ENCODE data around the gene PRDM15. TPM values are rescaled to one million over a fixed set of nuclear protein-coding genes. Genes with fewer than 3 reads are reported as not detected.

The PRDM15 gene
- total RNA-seq, 1 experiment from 2014 or later: 3.0 TPM

DNA sequence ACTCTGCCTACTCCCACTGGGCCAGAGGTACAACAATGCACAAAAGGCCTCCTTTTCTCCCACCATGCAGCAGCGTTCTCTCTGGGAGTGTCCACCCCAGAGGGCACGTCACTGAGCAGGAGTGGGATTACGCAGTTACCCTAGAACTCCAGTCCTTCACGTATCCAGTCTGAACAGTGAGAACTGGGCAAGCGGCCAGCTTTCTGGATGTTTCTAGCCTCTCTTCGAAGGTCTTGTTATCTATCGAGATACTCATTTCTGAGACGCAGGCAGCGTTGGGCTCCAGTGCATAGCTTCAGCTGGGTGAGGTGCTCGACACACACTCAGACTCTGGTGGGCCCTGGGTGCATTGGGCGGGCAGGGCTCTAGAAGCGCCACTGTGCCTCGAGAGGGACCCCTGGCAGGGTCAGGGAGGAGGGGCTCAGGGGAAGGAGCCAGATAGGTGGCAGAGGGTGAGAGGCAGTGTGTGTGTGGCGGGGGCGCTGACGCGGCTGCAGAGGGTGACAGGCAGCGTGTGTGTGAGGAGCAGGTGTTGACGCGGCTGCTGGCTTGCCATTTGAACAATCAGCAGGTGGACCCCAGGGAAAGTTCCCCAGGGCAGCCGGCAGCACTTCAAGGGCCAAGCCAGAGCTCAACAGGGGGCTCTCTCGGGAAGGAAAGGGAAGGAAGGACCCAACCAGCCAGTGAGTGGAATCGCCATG, 27.9 kb downstream of the PRDM15 start:
- Histone ChIP-seq H4K20me1 (ENCODE audit: insufficient read depth, low read depth, low read length) (no peaks in the 10 kb centered on the region), H3K9me2 (replicated peaks; ENCODE audit: insufficient read depth, low read length) (no peaks in the 10 kb centered on the region), H3K4me2 (ENCODE audit: low read depth, low read length, poor library complexity, severe bottlenecking) (no peak overlapping the region), H3K9me3 (ENCODE audit: low read length) (no peaks in the 10 kb centered on the region), H3K79me2 (ENCODE audit: low read length) (no peaks in the 10 kb centered on the region), H3K4me1 (ENCODE audit: low read length) (no peaks in the 10 kb centered on the region), H3K9ac (ENCODE audit: low read length) (no peak overlapping the region), H3K4me3 (ENCODE audit: low read length) (no peak overlapping the region), H3K27ac (ENCODE audit: low read length) (no peak overlapping the region), H2AFZ (ENCODE audit: low read length) (no peak overlapping the region), H3K27me3 (ENCODE audit: low read length) (no peaks in the 10 kb centered on the region), H3K36me3 (ENCODE audit: insufficient read depth, low read length) (no peaks in the 10 kb centered on the region)
- DNase-seq: no peak

DNA sequence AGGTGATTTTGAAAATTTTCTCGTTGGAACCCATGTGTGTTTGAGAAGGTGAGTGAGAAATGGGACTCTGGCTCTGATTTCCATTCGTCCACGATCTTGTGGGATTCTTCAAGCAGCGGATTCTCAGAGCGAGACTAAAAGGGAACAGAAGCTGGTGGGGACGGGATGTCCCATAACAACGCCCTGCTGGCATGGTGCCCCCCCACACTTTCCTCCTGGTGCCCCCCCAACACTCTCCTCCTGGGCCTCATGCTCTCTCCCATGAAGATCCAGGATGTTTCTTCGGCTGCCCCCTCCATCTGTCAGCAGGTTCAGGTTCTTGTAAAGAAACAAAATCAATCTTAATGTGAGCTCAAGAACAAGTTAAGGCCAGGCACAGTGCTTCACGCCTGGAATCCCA, 29.1 kb downstream of the PRDM15 start:
- H3K27ac ChIP-seq (ENCODE audit: low read length): no peak overlapping the region
- H3K9ac ChIP-seq (ENCODE audit: low read length): no peak overlapping the region
- H3K9me2 ChIP-seq (replicated peaks; ENCODE audit: insufficient read depth, low read length): no peaks in the 10 kb centered on the region
- H3K4me1 ChIP-seq (ENCODE audit: low read length): no peaks in the 10 kb centered on the region
- DNase-seq: no peak
- H3K4me2 ChIP-seq (ENCODE audit: low read depth, low read length, poor library complexity, severe bottlenecking): no peak overlapping the region
- H3K79me2 ChIP-seq (ENCODE audit: low read length): no peaks in the 10 kb centered on the region
- no peaks in the 10 kb centered on the region for H4K20me1 ChIP-seq (ENCODE audit: insufficient read depth, low read depth, low read length)
- H3K27me3 ChIP-seq (ENCODE audit: low read length): no peaks in the 10 kb centered on the region
- H3K9me3 ChIP-seq (ENCODE audit: low read length): no peaks in the 10 kb centered on the region
- no peaks in the 10 kb centered on the region for H3K36me3 ChIP-seq (ENCODE audit: insufficient read depth, low read length)
- no peak overlapping the region for H2AFZ ChIP-seq (ENCODE audit: low read length)
- H3K4me3 ChIP-seq (ENCODE audit: low read length): no peak overlapping the region

DNA sequence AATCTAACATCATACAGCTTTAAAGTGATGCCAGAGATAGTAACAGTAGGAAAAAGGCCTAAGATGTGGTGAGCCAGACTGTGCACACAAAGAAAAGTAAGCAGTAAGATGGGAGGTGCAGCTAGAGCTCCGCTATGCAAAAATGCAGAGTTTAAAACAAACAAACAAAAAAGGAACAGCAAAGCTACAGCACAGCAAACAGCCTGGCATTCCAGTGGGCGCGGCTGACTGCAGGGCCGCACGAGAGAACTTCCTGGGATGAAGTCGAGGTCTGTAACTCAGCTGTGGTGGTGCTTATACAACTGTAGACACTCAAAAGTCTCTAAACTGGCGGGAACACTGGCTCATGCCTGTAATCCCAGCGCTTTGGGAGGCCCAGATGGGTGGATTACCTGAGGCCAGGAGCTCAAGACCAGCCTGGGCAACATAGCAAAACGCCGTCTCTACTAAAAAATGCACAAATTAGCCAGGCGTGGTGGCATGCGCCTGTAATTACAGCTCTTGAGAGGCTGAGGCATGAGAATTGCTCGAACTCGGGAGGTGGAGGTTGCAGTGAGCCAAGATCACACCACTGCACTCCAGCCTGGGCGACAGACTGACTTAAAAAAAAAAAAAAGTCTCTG, 30.1 kb downstream of the PRDM15 start:
- H3K79me2 ChIP-seq (ENCODE audit: low read length): no peaks in the 10 kb centered on the region
- no peaks in the 10 kb centered on the region for H3K9me2 ChIP-seq (replicated peaks; ENCODE audit: insufficient read depth, low read length)
- no peak for DNase-seq
- no peaks in the 10 kb centered on the region for H3K36me3 ChIP-seq (ENCODE audit: insufficient read depth, low read length)
- H2AFZ ChIP-seq (ENCODE audit: low read length): no peak overlapping the region
- no peaks in the 10 kb centered on the region for H3K9me3 ChIP-seq (ENCODE audit: low read length)
- H3K27me3 ChIP-seq (ENCODE audit: low read length): no peaks in the 10 kb centered on the region
- no peak overlapping the region for H3K4me2 ChIP-seq (ENCODE audit: low read depth, low read length, poor library complexity, severe bottlenecking)
- peaks cover 1% of the 10 kb centered on the region; the same call in 1 of the 2 replicates for H3K4me1 ChIP-seq (ENCODE audit: low read length)
- H4K20me1 ChIP-seq (ENCODE audit: insufficient read depth, low read depth, low read length): no peaks in the 10 kb centered on the region
- H3K4me3 ChIP-seq (ENCODE audit: low read length): no peak overlapping the region
- no peak overlapping the region for H3K27ac ChIP-seq (ENCODE audit: low read length)
- H3K9ac ChIP-seq (ENCODE audit: low read length): no peak overlapping the region

GRCh38 chr21:41848533-41848932, 30.6 kb downstream of the PRDM15 start:
- Histone ChIP-seq H3K9ac (ENCODE audit: low read length) (no peak overlapping the region), H3K9me3 (ENCODE audit: low read length) (no peaks in the 10 kb centered on the region), H3K27ac (ENCODE audit: low read length) (no peak overlapping the region), H3K36me3 (ENCODE audit: insufficient read depth, low read length) (no peaks in the 10 kb centered on the region), H4K20me1 (ENCODE audit: insufficient read depth, low read depth, low read length) (no peaks in the 10 kb centered on the region), H2AFZ (ENCODE audit: low read length) (no peak overlapping the region), H3K27me3 (ENCODE audit: low read length) (no peaks in the 10 kb centered on the region), H3K4me3 (ENCODE audit: low read length) (no peak overlapping the region), H3K79me2 (ENCODE audit: low read length) (no peaks in the 10 kb centered on the region), H3K9me2 (replicated peaks; ENCODE audit: insufficient read depth, low read length) (no peaks in the 10 kb centered on the region), H3K4me2 (ENCODE audit: low read depth, low read length, poor library complexity, severe bottlenecking) (no peak overlapping the region), H3K4me1 (ENCODE audit: low read length) (peaks cover 3% of the 10 kb centered on the region; the same call in 1 of the 2 replicates)
- DNase-seq: no peak

GRCh38 chr21:41847066-41847804, 31.9 kb downstream of the PRDM15 start:
- Histone ChIP-seq H3K9me3 (ENCODE audit: low read length) (no peaks in the 10 kb centered on the region), H2AFZ (ENCODE audit: low read length) (no peak overlapping the region), H3K9me2 (replicated peaks; ENCODE audit: insufficient read depth, low read length) (no peaks in the 10 kb centered on the region), H3K4me2 (ENCODE audit: low read depth, low read length, poor library complexity, severe bottlenecking) (no peak overlapping the region), H4K20me1 (ENCODE audit: insufficient read depth, low read depth, low read length) (no peaks in the 10 kb centered on the region), H3K36me3 (ENCODE audit: insufficient read depth, low read length) (no peaks in the 10 kb centered on the region), H3K27me3 (ENCODE audit: low read length) (no peaks in the 10 kb centered on the region), H3K4me3 (ENCODE audit: low read length) (no peak overlapping the region), H3K79me2 (ENCODE audit: low read length) (no peaks in the 10 kb centered on the region), H3K27ac (ENCODE audit: low read length) (no peak overlapping the region), H3K9ac (ENCODE audit: low read length) (no peak overlapping the region), H3K4me1 (ENCODE audit: low read length) (peaks cover 3% of the 10 kb centered on the region; the same call in 1 of the 2 replicates)
- no peak for DNase-seq

DNA sequence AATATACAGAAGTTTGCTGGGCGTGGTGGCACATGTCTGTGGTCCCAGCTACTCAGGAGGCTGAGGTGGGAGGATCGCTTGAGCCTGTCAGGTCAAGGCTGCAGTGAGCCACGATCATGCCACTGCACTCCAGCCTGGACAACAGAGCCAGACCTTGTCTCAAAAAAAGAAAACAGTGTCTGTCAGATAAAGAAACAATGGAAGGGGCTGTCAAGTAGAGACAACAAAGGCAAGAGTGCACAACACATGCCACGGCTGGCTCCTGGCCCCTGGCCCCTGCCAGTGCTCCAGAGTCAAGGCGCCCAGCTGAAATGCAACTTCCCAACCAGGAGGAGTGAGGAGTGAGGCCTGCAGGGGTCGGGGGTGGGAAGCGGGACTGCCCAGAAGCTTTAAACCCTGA, 32.6 kb downstream of the PRDM15 start:
- Histone ChIP-seq H3K27me3 (ENCODE audit: low read length) (no peaks in the 10 kb centered on the region), H3K4me1 (ENCODE audit: low read length) (peaks cover 3% of the 10 kb centered on the region; the same call in 1 of the 2 replicates), H3K4me2 (ENCODE audit: low read depth, low read length, poor library complexity, severe bottlenecking) (no peak overlapping the region), H3K9me3 (ENCODE audit: low read length) (no peaks in the 10 kb centered on the region), H3K36me3 (ENCODE audit: insufficient read depth, low read length) (no peaks in the 10 kb centered on the region), H3K9me2 (replicated peaks; ENCODE audit: insufficient read depth, low read length) (no peaks in the 10 kb centered on the region), H3K27ac (ENCODE audit: low read length) (no peak overlapping the region), H2AFZ (ENCODE audit: low read length) (no peak overlapping the region), H4K20me1 (ENCODE audit: insufficient read depth, low read depth, low read length) (no peaks in the 10 kb centered on the region), H3K9ac (ENCODE audit: low read length) (no peak overlapping the region), H3K79me2 (ENCODE audit: low read length) (no peaks in the 10 kb centered on the region), H3K4me3 (ENCODE audit: low read length) (no peak overlapping the region)
- DNase-seq: no peak

DNA sequence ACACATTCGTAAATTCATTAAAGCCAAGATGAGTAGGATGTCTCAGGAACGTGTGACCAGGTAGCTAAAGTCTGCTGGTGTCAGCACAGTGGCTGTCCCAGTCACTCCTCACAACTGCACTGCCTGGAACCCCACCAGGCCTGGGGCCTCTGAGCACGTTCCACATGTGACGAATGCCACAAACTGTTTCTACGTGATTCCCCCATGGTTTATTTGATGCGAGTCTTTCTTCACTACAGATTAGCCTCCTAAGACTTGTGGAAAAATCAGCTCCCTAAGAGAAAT, 33.2 kb downstream of the PRDM15 start:
- Histone ChIP-seq H3K4me3 (ENCODE audit: low read length) (no peak overlapping the region), H3K9me3 (ENCODE audit: low read length) (no peaks in the 10 kb centered on the region), H3K36me3 (ENCODE audit: insufficient read depth, low read length) (no peaks in the 10 kb centered on the region), H4K20me1 (ENCODE audit: insufficient read depth, low read depth, low read length) (no peaks in the 10 kb centered on the region), H3K9me2 (replicated peaks; ENCODE audit: insufficient read depth, low read length) (no peaks in the 10 kb centered on the region), H3K79me2 (ENCODE audit: low read length) (no peaks in the 10 kb centered on the region), H3K27me3 (ENCODE audit: low read length) (no peaks in the 10 kb centered on the region), H3K4me2 (ENCODE audit: low read depth, low read length, poor library complexity, severe bottlenecking) (no peak overlapping the region), H2AFZ (ENCODE audit: low read length) (no peak overlapping the region), H3K4me1 (ENCODE audit: low read length) (peaks cover 3% of the 10 kb centered on the region; the same call in 1 of the 2 replicates), H3K27ac (ENCODE audit: low read length) (no peak overlapping the region), H3K9ac (ENCODE audit: low read length) (no peak overlapping the region)
- DNase-seq: no peak

DNA sequence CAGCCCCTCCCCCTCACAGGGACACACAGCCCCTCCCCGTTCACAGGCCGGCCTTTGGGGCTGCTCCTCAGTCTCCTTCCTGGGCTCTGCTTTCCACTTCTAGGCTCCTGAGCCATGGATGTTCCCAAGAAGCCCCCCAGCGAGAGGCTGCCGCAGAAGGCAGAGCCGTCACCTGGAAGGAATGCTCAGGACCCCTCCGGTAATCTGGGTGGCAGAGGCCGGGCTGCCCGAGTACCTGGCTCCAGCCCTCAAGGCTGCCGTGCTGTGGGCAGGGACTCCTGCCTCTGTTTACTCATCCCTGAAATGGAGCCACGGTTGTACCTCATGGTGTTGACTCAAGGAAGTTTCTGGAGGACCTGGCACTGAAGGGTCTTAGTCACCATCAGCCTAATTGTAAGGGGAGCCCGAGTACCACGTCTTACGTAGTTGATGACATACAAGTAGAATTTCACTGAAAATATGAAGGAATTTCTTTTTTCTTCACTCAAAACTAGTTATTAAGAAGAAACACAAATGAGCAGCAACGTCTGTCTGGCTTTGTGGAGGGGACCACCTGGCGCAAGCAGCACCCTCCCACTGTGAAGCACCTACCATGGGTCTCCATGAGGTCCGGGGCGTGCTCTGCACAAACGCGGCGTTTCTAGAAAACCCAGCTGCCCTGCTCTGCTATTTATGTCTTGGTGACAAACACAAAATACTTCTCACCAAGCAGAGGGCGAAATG, 33.7 kb downstream of the PRDM15 start:
- H3K9me3 ChIP-seq (ENCODE audit: low read length): no peaks in the 10 kb centered on the region
- peaks cover 3% of the 10 kb centered on the region; the same call in 1 of the 2 replicates for H3K4me1 ChIP-seq (ENCODE audit: low read length)
- no peaks in the 10 kb centered on the region for H3K36me3 ChIP-seq (ENCODE audit: insufficient read depth, low read length)
- no peaks in the 10 kb centered on the region for H3K79me2 ChIP-seq (ENCODE audit: low read length)
- H3K9me2 ChIP-seq (replicated peaks; ENCODE audit: insufficient read depth, low read length): no peaks in the 10 kb centered on the region
- H3K27me3 ChIP-seq (ENCODE audit: low read length): no peaks in the 10 kb centered on the region
- DNase-seq: no peak
- H3K4me2 ChIP-seq (ENCODE audit: low read depth, low read length, poor library complexity, severe bottlenecking): no peak overlapping the region
- no peak overlapping the region for H3K9ac ChIP-seq (ENCODE audit: low read length)
- H3K4me3 ChIP-seq (ENCODE audit: low read length): no peak overlapping the region
- no peak overlapping the region for H2AFZ ChIP-seq (ENCODE audit: low read length)
- no peak overlapping the region for H3K27ac ChIP-seq (ENCODE audit: low read length)
- H4K20me1 ChIP-seq (ENCODE audit: insufficient read depth, low read depth, low read length): no peaks in the 10 kb centered on the region
